DND-41 (cell line): Measurements from ENCODE around the gene AKR1A1.

Experiments used
- EZH2 ChIP-seq: IDR thresholded peaks from 3 replicates; pipeline ENCODE4 v1.6.1; 2012; ENCODE audit warnings: borderline replicate concordance, low read depth, mild to moderate bottlenecking, moderate library complexity, low read length, inconsistent platforms; ENCODE audit not compliant: severe bottlenecking
- TF ChIP-seq, protein P1 (sequence below): IDR thresholded peaks from 2 replicates; pipeline ENCODE4 v1.5.1; 2012; ENCODE audit warnings: borderline replicate concordance, low read length, moderate library complexity, mild to moderate bottlenecking; ENCODE audit not compliant: poor library complexity, severe bottlenecking; ENCODE audit errors: extremely low read depth

DNA sequence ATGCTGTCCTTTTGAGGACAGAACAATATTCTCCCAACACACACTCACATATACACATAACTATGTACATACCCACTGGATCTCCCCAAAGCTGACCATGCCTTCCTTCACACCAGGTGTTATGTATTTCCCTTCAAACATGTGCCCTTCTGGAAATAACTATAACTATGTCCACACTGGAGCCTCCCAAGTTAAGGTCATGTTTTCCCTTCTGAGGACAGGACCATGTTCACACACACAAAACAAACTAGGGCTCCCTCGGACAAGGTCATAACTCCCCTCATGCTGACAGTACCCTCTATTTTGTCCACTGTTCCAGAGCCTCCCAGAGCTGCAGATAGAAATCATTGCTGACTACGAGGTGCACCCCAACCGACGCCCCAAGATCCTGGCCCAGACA is 42.7 kb upstream of the AKR1A1 start:
- TF ChIP-seq, protein P1, sequence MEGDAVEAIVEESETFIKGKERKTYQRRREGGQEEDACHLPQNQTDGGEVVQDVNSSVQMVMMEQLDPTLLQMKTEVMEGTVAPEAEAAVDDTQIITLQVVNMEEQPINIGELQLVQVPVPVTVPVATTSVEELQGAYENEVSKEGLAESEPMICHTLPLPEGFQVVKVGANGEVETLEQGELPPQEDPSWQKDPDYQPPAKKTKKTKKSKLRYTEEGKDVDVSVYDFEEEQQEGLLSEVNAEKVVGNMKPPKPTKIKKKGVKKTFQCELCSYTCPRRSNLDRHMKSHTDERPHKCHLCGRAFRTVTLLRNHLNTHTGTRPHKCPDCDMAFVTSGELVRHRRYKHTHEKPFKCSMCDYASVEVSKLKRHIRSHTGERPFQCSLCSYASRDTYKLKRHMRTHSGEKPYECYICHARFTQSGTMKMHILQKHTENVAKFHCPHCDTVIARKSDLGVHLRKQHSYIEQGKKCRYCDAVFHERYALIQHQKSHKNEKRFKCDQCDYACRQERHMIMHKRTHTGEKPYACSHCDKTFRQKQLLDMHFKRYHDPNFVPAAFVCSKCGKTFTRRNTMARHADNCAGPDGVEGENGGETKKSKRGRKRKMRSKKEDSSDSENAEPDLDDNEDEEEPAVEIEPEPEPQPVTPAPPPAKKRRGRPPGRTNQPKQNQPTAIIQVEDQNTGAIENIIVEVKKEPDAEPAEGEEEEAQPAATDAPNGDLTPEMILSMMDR: no peak
- TF ChIP-seq EZH2: no peak
